Measurements from ENCODE around the gene SCO1.
"Not testable (repeated sequence)": the region's sequence is repeated elsewhere in the genome, so short reads cannot be mapped to it uniquely, and the experiment has no call there.

The SCO1 gene

GRCh38 chr17:10728331-10728892 lies 31.1 kb upstream of the SCO1 start:
- in situ Hi-C loops (cut with HindIII; ENCODE audit: low sequenced_read_pairs): loop anchor here (25.0 kb wide), 1 partner anchor 109 kb away; the partner anchor contains the start of gene PIRT

DNA sequence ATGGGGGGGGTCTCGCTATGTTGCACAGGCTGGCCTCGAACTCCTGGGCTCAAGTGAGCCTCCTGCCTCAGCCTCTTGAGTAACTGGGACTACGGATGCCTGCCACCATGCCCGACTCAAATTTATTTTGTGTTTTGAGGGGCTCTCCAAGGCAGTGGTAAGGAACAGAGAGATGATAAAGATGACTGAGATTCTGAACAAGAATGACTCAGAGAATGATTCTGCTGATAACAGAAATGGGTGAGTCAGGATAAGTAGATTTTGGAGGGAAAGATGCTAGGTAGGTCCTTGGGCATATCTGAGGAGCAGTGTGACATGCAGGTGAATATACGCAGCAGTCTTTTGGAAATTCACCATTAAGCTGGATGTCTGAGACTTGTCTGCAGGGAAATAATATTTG lies 29.9 kb upstream of the SCO1 start:
- in situ Hi-C loops (cut with HindIII; ENCODE audit: low sequenced_read_pairs): loop anchor here (25.0 kb wide), 1 partner anchor 110 kb away; the partner anchor contains the start of gene PIRT

GRCh38 chr17:10726196-10726595 lies 28.9 kb upstream of the SCO1 start:
- in situ Hi-C loops (cut with HindIII; ENCODE audit: low sequenced_read_pairs): loop anchor here (25.0 kb wide), 1 partner anchor 111 kb away; the partner anchor contains the start of gene PIRT

- in situ Hi-C loops (cut with HindIII; ENCODE audit: low sequenced_read_pairs): loop anchor here (25.0 kb wide), 1 partner anchor 112 kb away; the partner anchor contains the start of gene PIRT
Measured at GRCh38 chr17:10725262-10725661, 27.9 kb upstream of the SCO1 start.

DNA sequence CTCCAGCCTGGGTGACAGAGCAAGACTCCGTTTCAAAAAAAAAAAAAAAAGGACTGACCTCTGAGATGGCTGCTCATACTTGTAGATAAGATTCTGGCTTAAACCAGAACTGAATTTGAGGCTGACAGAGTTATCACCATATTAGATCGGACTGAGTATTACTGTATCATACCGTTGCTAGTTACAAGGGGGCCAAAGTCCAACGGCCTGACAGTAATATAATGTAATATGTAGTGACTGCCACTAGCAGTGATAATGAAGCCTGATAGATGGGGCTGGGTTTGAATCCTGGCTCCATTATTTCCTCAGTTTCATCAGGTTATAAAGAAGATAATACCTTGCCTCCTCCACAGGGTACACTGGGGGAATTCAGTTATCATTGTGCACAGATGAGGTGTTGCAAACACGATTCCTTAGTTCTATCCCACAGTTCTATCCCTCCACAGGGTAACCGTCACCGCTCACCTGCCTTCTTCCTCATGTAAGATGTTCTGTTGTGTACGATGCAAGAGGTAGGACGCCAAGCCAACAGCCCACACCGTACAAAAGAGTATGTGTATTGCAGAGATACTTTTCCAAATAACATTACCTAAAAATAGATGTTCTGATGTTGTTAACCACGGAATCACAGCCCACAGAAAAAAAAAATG lies 27.3 kb upstream of the SCO1 start:
- in situ Hi-C loops (cut with HindIII; ENCODE audit: low sequenced_read_pairs): loop anchor here (25.0 kb wide), 1 partner anchor 113 kb away; the partner anchor contains the start of gene PIRT

GRCh38 chr17:10718547-10718946 lies 21.2 kb upstream of the SCO1 start:
- in situ Hi-C loops (cut with HindIII; ENCODE audit: low sequenced_read_pairs): no loop called here

DNA sequence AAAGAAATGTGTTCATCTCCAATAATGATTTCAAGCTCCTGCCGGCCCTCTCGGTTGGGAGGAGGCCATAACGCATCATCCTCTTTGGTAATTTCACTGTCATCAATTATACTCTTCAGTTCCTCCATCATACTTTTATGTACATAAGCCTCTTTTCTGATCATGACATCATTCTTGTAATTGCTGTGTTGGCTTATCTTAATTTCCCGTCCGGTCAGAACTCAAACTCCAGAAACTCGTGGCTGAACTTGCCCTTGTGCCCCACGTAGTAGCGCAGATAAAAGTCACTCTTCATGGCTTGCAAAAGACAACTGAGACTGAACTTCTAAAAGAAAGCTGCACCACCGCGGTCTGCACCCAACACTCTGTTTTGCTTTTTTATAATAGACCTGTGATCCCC lies 18.9 kb upstream of the SCO1 start:
- in situ Hi-C loops (cut with HindIII; ENCODE audit: low sequenced_read_pairs): no loop called here

DNA sequence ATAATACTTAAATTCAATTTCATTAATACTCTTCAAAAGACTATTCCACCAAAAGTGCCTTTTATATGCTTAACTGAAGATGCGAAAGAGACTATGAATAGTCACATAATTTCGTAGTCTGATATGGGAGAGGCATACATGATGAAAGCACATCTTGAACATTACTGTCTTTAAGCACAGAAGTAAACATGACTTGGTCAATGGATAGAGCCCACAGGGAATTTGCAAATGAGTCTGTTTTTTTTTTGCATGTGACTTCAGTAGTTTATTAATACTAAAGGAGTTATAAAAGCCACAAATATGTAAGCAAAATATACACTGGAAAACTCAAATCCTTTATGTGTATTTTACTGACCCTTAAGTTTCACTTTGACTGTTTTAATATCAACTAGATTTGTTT lies 16.0 kb upstream of the SCO1 start:
- in situ Hi-C loops (cut with HindIII; ENCODE audit: low sequenced_read_pairs): no loop called here

DNA sequence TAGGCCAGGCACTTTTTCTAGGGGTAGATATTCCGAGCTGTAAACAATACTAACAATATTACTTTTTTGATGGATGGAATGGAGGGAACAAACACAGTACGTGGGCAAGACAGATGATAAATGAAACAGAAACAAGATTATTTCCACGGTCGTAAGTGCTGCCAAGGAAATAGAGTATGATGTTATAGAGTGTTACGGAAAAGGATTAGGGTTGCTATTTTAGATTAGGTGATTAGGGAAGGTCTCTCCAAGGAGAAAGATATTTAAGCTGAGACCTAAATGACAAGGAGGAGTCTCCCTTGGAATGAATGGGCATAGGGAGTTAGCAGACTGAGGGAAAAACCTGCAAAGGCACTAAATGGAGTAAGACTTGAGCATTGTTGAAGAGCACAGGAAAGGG lies 8.4 kb upstream of the SCO1 start:
- in situ Hi-C loops (cut with HindIII; ENCODE audit: low sequenced_read_pairs): no loop called here

DNA sequence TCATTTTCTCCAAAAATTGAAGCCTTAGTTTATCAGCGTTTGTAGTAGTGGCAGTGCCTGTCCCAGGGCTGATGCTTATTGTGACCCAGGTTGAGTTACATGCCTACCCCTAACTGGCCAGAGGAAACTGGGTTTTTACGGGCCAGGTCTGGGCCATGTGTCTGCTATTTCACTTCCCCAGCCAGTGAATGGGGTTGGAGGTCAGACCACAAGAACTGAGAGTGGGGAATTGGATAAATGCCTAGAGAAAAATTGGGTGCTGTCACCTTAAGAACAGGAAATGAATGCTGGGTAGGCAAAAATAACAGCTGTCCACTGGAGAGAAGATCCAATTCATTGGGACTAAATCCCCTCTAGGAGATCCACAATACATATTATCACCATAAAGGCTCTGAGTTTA lies 5.2 kb upstream of the SCO1 start:
- in situ Hi-C loops (cut with HindIII; ENCODE audit: low sequenced_read_pairs): no loop called here

DNA sequence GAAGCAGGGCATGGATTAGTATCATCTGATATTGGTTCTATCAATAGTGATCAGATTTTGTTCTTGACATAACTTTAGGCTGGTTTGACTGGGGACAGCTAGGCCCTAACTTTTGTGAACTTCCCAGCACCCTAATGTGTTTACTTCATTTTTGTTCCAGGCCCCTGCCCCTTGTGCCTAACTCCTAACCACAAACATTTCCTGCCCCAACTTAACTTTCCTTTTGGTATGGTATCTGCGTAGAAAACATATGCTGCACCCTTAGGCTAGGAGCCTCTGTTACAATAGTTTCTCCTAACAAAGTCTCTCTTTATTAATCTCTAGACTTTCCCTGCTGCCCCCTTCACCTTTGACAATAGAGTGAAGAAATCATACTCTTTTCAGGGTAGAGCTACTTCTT lies 2.5 kb upstream of the SCO1 start:
- in situ Hi-C loops (cut with HindIII; ENCODE audit: low sequenced_read_pairs): no loop called here

DNA sequence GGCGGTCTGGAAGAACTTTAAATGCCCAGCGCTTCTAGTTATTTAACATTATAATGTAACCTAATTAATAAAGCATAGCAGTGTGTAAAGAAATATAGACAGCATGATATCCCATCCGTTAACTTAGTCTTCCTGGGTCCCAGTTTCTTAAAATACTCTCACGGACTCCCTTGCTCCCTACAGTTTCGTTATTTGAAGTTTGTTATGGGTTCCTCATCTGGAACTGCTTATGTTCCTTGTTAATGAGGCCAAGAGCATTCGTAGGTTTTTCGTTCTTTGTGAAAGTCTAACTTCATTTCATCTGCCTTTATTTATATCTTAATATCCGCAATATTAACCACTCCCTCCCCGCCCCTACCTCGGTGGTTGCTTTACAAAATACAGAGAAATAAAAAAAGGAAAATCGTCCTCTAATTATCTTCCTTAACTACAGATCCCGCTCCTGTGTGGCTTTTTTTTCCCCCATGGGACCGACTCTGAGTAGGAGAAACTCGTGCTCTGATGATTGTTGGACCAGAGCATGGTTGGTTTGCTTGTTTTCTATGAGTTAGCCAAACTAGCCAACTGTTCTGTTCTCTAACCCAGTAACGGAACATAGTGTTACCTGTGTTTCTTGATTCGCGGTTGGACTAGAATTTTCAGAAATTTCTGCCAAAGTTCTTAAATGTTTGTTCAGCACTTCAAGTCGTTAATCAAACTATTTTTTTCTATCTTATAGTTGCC lies 924 bp upstream of the SCO1 start:
- in situ Hi-C loops (cut with HindIII; ENCODE audit: low sequenced_read_pairs): no loop called here

DNA sequence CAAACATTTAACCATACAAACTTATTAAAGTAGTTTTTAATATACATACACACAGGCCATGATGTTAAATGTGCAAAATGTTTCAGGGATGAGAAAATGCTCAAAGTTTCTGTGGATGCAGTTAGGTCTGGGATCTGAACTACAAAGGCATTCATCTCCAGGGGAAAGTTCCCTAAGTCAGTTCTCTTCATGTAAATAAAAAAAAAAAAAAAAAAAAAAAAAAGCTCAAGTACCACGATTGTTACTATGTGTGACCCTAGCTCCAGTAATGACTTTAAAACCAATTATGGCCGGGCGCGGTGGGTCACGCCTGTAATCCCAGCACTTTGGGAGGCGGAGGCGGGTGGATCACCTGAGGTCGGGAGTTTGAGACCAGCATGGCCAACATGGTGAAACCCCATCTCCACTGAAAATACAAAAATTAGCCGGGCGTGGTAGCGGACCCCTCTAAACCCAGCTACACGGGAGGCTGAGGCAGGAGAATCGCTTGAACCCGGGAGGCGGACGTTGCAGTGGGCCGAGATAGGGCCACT lies 1.4 kb downstream of the SCO1 start:
- in situ Hi-C loops (cut with HindIII; ENCODE audit: low sequenced_read_pairs): not testable (repeated sequence)

DNA sequence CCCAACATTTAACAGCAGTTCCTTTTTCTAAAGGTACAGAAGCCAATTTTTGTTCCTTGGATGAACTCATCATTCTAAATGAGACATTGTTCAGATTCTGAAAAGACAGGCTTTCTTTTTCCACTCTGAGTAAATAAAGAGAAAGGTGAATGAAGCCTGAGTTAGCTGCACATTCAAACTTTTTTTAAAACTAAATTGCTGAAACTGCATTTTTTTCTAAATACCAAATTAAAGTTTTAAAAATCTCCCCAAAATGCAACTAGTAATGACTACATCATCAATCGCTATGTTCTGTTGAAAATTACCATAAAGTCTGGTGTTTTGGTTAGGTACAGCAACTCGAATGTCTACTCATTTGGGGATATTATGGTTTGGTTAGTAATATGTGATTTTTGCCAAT lies 9.8 kb downstream of the SCO1 start:
- in situ Hi-C loops (cut with HindIII; ENCODE audit: low sequenced_read_pairs): no loop called here

DNA sequence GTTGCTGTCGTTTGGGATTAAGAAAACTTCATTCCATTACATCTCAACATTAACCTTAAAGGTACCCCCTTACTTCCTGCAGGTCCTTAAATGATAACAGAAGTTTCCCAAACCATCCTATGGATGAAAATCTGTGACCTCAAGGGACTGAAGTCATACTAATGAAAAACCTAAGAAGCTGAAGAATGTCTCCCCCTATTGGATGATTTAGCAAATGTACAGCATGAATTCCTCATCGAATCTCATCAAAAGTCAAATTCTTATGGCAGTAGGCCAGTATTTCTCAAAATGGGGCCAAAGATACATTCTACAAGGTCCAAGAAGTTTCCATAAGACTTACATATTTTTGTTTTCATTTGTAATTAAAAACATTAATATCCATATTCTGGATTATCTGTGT lies 13.5 kb downstream of the SCO1 start:
- in situ Hi-C loops (cut with HindIII; ENCODE audit: low sequenced_read_pairs): no loop called here

GRCh38 chr17:10681866-10682446 lies 15.4 kb downstream of the SCO1 start:
- in situ Hi-C loops (cut with HindIII; ENCODE audit: low sequenced_read_pairs): no loop called here

DNA sequence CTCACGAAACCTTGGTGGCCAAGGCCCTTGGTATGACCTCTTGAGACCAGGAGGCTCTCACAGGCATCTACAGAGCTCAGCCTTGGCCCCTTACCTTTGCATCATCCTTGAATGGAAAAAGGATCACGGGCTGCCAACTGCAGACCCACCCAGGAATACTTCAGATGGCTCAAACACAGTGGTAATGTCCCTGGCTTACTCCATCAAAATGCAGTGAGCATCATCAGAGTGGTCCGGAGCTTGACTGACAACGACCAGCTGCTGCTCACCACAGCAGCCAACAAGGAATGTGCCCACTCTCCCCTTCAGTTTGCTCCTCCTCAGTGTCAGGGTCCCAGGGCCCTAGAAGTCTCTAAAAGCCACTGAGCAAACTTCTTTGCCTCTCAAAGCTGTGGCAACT lies 22.6 kb downstream of the SCO1 start:
- in situ Hi-C loops (cut with HindIII; ENCODE audit: low sequenced_read_pairs): no loop called here

DNA sequence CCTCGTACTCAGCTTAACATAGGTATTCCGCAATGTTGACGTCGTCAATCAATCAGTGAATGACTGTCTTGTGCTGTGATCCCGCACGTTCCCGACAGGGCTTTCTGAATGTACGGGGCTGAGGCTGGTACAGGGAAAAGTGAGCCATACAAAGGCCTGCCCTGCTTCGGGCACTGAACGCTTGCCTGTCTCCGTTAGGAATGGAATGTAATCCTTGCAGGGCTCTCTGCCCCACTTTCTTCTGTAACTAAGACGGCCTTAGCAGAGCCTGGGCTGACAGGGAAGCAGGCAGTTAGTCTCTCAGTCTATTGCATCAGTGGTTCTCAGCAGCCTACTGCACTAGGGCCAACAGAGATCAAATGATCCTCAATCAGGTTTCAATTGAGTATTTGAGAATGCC lies 24.0 kb downstream of the SCO1 start:
- in situ Hi-C loops (cut with HindIII; ENCODE audit: low sequenced_read_pairs): no loop called here

DNA sequence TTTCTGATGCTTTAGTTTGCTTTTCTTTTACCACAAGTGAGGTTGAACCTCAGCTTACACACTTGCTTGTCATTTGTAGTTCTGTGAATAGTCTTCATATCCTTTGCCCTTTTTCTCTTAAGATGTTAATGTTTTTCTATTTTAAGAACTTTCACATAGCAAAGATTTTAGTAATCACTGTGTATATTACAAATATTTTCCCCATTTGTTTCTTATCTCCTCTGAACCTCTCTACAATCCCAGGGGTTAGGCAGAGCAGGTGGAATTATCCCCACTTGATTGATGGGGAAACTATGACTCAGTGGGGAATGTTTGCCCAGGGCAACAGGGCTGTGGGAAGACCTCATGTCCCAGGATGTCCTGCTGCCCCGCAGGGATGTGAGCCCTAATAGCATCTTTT lies 28.6 kb downstream of the SCO1 start:
- in situ Hi-C loops (cut with HindIII; ENCODE audit: low sequenced_read_pairs): no loop called here

DNA sequence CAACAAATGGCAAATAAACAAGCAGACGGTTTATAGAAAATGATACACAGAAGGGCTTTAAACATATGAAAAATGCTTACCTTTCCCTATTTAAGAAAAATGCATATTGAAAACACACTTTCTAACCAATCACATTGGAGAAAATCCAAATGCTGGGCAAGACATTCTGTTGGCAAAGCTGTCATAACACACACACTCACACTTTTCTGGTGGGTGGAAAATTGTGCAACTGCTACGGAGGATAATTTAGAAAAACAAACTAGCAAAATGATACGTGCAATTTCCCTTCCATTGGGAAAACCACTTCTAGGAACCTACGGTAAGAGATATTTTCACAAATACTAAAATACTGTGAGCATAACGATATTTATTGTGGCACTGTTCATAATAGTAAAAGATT lies 30.4 kb downstream of the SCO1 start:
- in situ Hi-C loops (cut with HindIII; ENCODE audit: low sequenced_read_pairs): no loop called here

DNA sequence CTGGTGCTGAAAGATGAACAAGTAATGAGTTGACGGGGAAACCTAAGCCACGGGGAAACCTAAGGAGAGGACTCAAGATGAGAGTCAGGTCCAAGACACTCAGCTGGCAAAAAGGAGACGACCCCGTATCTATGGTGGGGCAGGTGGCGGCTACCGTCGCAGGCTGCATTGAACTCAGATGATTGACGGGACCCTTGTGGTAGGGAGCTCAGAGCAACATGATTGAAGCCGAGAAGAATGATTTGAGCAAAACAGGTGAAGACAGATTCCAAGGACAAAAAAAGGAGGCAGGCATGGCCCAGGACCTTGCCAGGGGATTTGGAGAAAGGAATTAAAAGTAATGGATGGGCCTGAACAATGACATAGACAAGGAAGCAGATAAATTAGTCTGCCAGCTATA lies 32.8 kb downstream of the SCO1 start:
- in situ Hi-C loops (cut with HindIII; ENCODE audit: low sequenced_read_pairs): no loop called here

All from DLD1 (cell line).